Fibroblast of skin of back (primary cell): ENCODE measurements around the gene ANKRD29.
"Not testable (repeated sequence)": the region's sequence is repeated elsewhere in the genome, so short reads cannot be mapped to it uniquely, and the experiment has no call there.

ENCODE experiments used
- DNase-seq: peaks from one replicate; pipeline ENCODE4 v3.0.0-alpha.2; 2013

ANKRD29 gene

GRCh38 chr18:23578891-23579653, 83.6 kb downstream of the ANKRD29 start:
- peak; percentile 40 for DNase-seq

GRCh38 chr18:23578067-23578701, 84.5 kb downstream of the ANKRD29 start:
- DNase-seq = no peak

GRCh38 chr18:23577521-23577920, 85.2 kb downstream of the ANKRD29 start:
- DNase-seq = not testable (repeated sequence)

- no peak for DNase-seq
Measured at GRCh38 chr18:23575309-23575651, 87.4 kb downstream of the ANKRD29 start.

GRCh38 chr18:23574611-23575308, 88.0 kb downstream of the ANKRD29 start:
- DNase-seq = no peak

GRCh38 chr18:23573626-23574431, 88.9 kb downstream of the ANKRD29 start:
- peak; percentile 63 for DNase-seq

GRCh38 chr18:23573020-23573419, 89.7 kb downstream of the ANKRD29 start:
- DNase-seq = no peak

GRCh38 chr18:23572570-23572969, 90.1 kb downstream of the ANKRD29 start:
- no peak for DNase-seq

GRCh38 chr18:23572012-23572411, 90.7 kb downstream of the ANKRD29 start:
- DNase-seq = no peak

GRCh38 chr18:23570912-23571504, 91.7 kb downstream of the ANKRD29 start:
- DNase-seq = no peak

- no peak for DNase-seq
Measured at GRCh38 chr18:23569299-23570063, 93.2 kb downstream of the ANKRD29 start.

GRCh38 chr18:23568281-23569138, 94.2 kb downstream of the ANKRD29 start:
- no peak for DNase-seq

- DNase-seq = no peak
Measured at GRCh38 chr18:23567671-23568070, 95.0 kb downstream of the ANKRD29 start.

GRCh38 chr18:23565916-23566547, 96.7 kb downstream of the ANKRD29 start:
- no peak for DNase-seq

GRCh38 chr18:23563377-23564043, 99.2 kb downstream of the ANKRD29 start:
- peak; percentile 49 for DNase-seq

GRCh38 chr18:23560186-23560585, 102.5 kb downstream of the ANKRD29 start:
- no peak for DNase-seq

- DNase-seq = not testable (repeated sequence)
Measured at GRCh38 chr18:23557511-23557910, 105.2 kb downstream of the ANKRD29 start.

- no peak for DNase-seq
Measured at GRCh38 chr18:23556145-23556780, 106.4 kb downstream of the ANKRD29 start.

GRCh38 chr18:23553887-23554286, 108.8 kb downstream of the ANKRD29 start:
- DNase-seq = no peak
